ENCODE data around the gene TTC1. TPM values are rescaled to one million over a fixed set of nuclear protein-coding genes. Genes with fewer than 3 reads are reported as not detected.

TTC1 gene
- polyA plus RNA-seq, 1 of the 3 experiments (the other 2 are of a cell fraction): 37.0 TPM

GRCh38 chr5:160057256-160057655, 48.3 kb downstream of the TTC1 start (continued):
- TF ChIP-seq CHD2 (IDR thresholded peaks at IDR 0.05; ENCODE audit: low read length, partially characterized antibody) (no peak), USF1 (IDR thresholded peaks at IDR 0.05; ENCODE audit: borderline replicate concordance, low read depth) (no peak), IRF3 (IDR thresholded peaks at IDR 0.05; ENCODE audit: low read depth, low read length) (no peak), RCOR1 (IDR thresholded peaks at IDR 0.05; ENCODE audit: low read length) (no peak), FOSL2 (IDR thresholded peaks at IDR 0.05; ENCODE audit: borderline replicate concordance, low read depth) (no peak)

- no peaks in the 10 kb centered on the region for H3F3A ChIP-seq (replicated peaks; ENCODE audit: insufficient read depth)
- CTCF ChIA-PET: interaction anchor here (1.9 to 2.0 kb wide), 2 partner anchors 38 to 331 kb away, joined by 5 to 6 read pairs; no protein-coding TSS in a partner anchor
- H3K27me3 ChIP-seq (ENCODE audit: insufficient read depth): no peaks in the 10 kb centered on the region
- no peak overlapping the region for H3K27ac ChIP-seq (ENCODE audit: low read depth in 2 of 2, low read length in 1 of 2)
- no peak for TF ChIP-seq TCF12 (IDR thresholded peaks at IDR 0.05)
- TF ChIP-seq NRF1 (IDR thresholded peaks at IDR 0.05; ENCODE audit: low read depth, low read length): no peak
- TF ChIP-seq USF1 (IDR thresholded peaks at IDR 0.05; ENCODE audit: borderline replicate concordance, low read depth): no peak
- no peak for TF ChIP-seq JUND (IDR thresholded peaks at IDR 0.05)
- TF ChIP-seq TAF1 (IDR thresholded peaks at IDR 0.05; ENCODE audit: borderline replicate concordance, low read depth, low read length): no peak
- POLR2A ChIA-PET: no interaction called here
- 90% methylated on average over 4 of the region's 4 CpGs for WGBS (ENCODE audit: low lambda C conversion rate)
- H3K9me2 ChIP-seq: no peaks in the 10 kb centered on the region
- H2AFZ ChIP-seq (ENCODE audit: low read depth): no peak overlapping the region
- no peak for DNase-seq
- no peak overlapping the region for H3K4me3 ChIP-seq (ENCODE audit: low read depth in 2 of 2, low read length in 1 of 2)
- no peak overlapping the region for H3K9ac ChIP-seq
- H3K4me2 ChIP-seq: no peak overlapping the region
- H3K9me3 ChIP-seq: no peaks in the 10 kb centered on the region
- no peaks in the 10 kb centered on the region for H4K20me1 ChIP-seq (ENCODE audit: insufficient read depth)
- H3K36me3 ChIP-seq (replicated peaks in 1 of 2; ENCODE audit: control insufficient read depth in 1 of 2, insufficient read depth in 2 of 2, low read length in 1 of 2): peaks cover 55 to 65% of the 10 kb centered on the region in 2 experiments
- H3K79me2 ChIP-seq (ENCODE audit: insufficient read depth): no peaks in the 10 kb centered on the region
- H3K4me1 ChIP-seq (ENCODE audit: control insufficient read depth in 1 of 2, insufficient read depth in 2 of 2, low read depth in 1 of 2, low read length in 1 of 2): peaks cover 0 to 14% of the 10 kb centered on the region in 2 experiments; a peak in 2 of 4 replicates
Observed at GRCh38 chr5:160060001-160060400, 51.1 kb downstream of the TTC1 start.

- no peak overlapping the region for H3K4me3 ChIP-seq (ENCODE audit: low read depth in 2 of 2, low read length in 1 of 2)
- no peak overlapping the region for H3K9ac ChIP-seq
- ChIA-PET POLR2A (no interaction called here), CTCF (interaction anchor here (1.6 to 1.9 kb wide), 2 partner anchors 40 to 329 kb away, joined by 5 to 6 read pairs; no protein-coding TSS in a partner anchor)
- H3K9me3 ChIP-seq: no peaks in the 10 kb centered on the region
- no peak overlapping the region for H3K4me2 ChIP-seq
- H3K79me2 ChIP-seq (ENCODE audit: insufficient read depth): no peaks in the 10 kb centered on the region
- no peaks in the 10 kb centered on the region for H4K20me1 ChIP-seq (ENCODE audit: insufficient read depth)
- no peak overlapping the region for H3K27ac ChIP-seq (ENCODE audit: low read depth in 2 of 2, low read length in 1 of 2)
- no peak overlapping the region for H2AFZ ChIP-seq (ENCODE audit: low read depth)
- no peaks in the 10 kb centered on the region for H3K9me2 ChIP-seq
- peaks cover 52 to 60% of the 10 kb centered on the region in 2 experiments for H3K36me3 ChIP-seq (replicated peaks in 1 of 2; ENCODE audit: control insufficient read depth in 1 of 2, insufficient read depth in 2 of 2, low read length in 1 of 2)
- peaks cover 0 to 19% of the 10 kb centered on the region in 2 experiments; a peak in 2 of 4 replicates for H3K4me1 ChIP-seq (ENCODE audit: control insufficient read depth in 1 of 2, insufficient read depth in 2 of 2, low read depth in 1 of 2, low read length in 1 of 2)
- 92% methylated on average over 3 of the region's 3 CpGs for whole genome bisulfite sequencing (ENCODE audit: low lambda C conversion rate)
- DNase-seq: no peak
- peaks cover 6% of the 10 kb centered on the region for H3F3A ChIP-seq (replicated peaks; ENCODE audit: insufficient read depth)
- no peaks in the 10 kb centered on the region for H3K27me3 ChIP-seq (ENCODE audit: insufficient read depth)
- TF ChIP-seq FOXJ3 (CRISPR knock-in tag; IDR thresholded peaks at IDR 0.05) (no peak), USF1 (IDR thresholded peaks at IDR 0.05; ENCODE audit: borderline replicate concordance, low read depth) (no peak), POLR2AphosphoS5 (IDR thresholded peaks at IDR 0.05; ENCODE audit: low read depth, low read length) (no peak), TCF12 (IDR thresholded peaks at IDR 0.05) (no peak), EZH2phosphoT487 (IDR thresholded peaks at IDR 0.05; ENCODE audit: borderline replicate concordance, low read depth) (no peak), RXRA (IDR thresholded peaks at IDR 0.05; ENCODE audit: borderline replicate concordance, low read depth) (no peak), PBX3 (IDR thresholded peaks at IDR 0.05) (no peak), RAD21 (IDR thresholded peaks at IDR 0.05; ENCODE audit: low read length) (no peak), CTCF (IDR thresholded peaks at IDR 0.05) (no peak), MXI1 (IDR thresholded peaks at IDR 0.05; ENCODE audit: low read depth, low read length) (no peak), GABPA (IDR thresholded peaks at IDR 0.05; ENCODE audit: low read depth) (no peak), EP300 (IDR thresholded peaks at IDR 0.05; ENCODE audit: borderline replicate concordance in 1 of 2, low read depth in 1 of 2, low read length in 1 of 2) (no peak)
Observed at GRCh38 chr5:160061770-160062169, 52.8 kb downstream of the TTC1 start.

All from SK-N-SH (cell line).